Activated naive CD4-positive, alpha-beta T cell treated with anti-CD3 and anti-CD28 coated beads, Interleukin-2, amount 10 ng/mL, durations not matched to agents 5 hours and 36 hours (primary cell): ENCODE measurements around the gene MRPL37. TPM values are rescaled to one million over a fixed set of nuclear protein-coding genes. Genes with fewer than 3 reads are reported as not detected.

Experiments
- total RNA-seq, 2 experiments: library from RNA; stranded (reverse); gene quantifications; one replicate each; pipeline ENCODE4 v1.2.3, GENCODE V29; 2021

Gene MRPL37
- total RNA-seq = 10 to 100 TPM; 76.7 to 80.8 TPM

DNA sequence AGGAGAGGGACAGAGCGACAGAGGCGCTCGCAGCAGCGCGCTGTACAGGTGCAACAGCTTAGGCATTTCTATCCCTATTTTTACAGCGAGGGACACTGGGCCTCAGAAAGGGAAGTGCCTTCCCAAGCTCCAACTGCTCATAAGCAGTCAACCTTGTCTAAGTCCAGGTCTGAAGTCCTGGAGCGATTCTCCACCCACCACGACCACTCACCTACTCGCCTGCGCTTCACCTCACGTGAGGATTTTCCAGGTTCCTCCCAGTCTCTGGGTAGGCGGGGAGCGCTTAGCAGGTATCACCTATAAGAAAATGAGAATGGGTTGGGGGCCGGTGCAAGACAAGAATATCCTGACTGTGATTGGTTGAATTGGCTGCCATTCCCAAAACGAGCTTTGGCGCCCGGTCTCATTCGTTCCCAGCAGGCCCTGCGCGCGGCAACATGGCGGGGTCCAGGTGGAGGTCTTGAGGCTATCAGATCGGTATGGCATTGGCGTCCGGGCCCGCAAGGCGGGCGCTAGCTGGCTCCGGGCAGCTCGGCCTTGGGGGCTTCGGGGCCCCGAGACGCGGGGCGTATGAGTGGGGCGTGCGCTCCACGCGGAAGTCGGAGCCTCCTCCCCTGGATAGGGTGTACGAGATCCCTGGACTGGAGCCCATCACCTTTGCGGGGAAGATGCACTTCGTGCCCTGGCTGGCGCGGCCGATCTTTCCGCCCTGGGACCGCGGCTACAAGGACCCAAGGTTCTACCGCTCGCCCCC lies at the start of gene MRPL37, which contains the start of gene CYB5RL:
TSS of gene MRPL37 (plus strand) at position 403 of the 754 bp plus-strand sequence. CDS start at position 480, 77 bp downstream.
TSS of gene CYB5RL (minus strand) at position 266 of the 754 bp plus-strand sequence. CDS start 4,414 bp downstream, outside the sequence.

DNA sequence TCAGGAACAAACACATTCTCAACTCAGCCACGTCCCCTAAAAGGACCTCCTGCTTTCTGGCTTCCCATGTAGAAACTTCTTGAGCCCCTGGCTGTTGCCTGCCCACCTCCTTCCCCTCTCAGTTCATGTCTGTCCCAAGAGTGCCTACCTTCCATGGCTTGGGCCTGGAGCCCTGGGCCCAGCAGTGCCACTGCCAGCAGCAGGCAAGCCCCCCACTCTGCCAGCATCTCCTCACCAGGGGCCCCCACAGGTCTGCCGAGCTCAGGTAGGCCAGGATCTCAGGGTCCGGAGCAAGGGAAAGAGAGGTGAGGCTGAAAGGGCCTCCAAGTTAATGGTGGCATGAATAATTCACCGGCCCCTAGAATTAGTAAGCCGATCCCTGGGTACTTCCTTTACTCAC lies 47.3 kb upstream of the MRPL37 start, which contains the start of gene CDCP2:
TSS of gene CDCP2 (minus strand) at position 305 of the 400 bp plus-strand sequence. CDS start at position 227, 78 bp downstream.

Other genes starting within 250 kb of the MRPL37 start
- not detected for gene LDLRAD1, start 182.0 kb upstream of the MRPL37 start, total RNA-seq
- 100 to 1,000 TPM; 205 to 211 TPM for gene TMEM59, start 147.0 kb upstream of the MRPL37 start, total RNA-seq
- gene TCEANC2, start 146.6 kb upstream of the MRPL37 start, total RNA-seq = 10 to 100 TPM; 10.6 to 11.7 TPM
- gene CDCP2, start 47.2 kb upstream of the MRPL37 start, total RNA-seq = under 1 TPM; 0.08 to 0.14 TPM
- gene CYB5RL, start 137 bp upstream of the MRPL37 start, total RNA-seq = 10 to 100 TPM in 1 of 2 experiments, 1 to 10 TPM in 1; 9.2 to 10.4 TPM
- gene SSBP3, start 206.2 kb downstream of the MRPL37 start, total RNA-seq = 100 to 1,000 TPM; 101 to 108 TPM